ENCODE measurements around the gene PRRG2. TPM values are rescaled to one million over a fixed set of nuclear protein-coding genes. Genes with fewer than 3 reads are reported as not detected.

PRRG2 gene
- total RNA-seq, 2 experiments from 2014 or later: 1.5 TPM

DNA sequence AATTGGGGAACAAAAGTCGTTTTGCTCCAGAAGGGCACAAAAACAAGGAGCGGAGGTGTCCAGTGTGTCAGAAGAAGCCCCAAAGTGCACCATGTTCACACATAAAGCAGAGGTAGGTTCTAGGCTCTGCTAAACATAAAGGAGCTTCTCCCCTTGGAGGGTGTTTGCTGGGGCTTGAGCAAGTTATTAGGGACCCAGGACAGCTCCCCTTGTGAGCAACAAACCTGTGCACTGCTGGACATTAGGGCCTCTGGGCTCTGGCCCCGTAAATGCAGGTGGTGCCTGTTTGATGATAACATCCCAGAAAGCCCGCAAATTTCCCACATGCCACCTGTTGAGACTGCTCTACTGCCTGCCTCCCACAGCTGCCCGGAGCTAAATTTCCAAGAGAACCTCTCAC, 42.5 kb upstream of the PRRG2 start:
- intact Hi-C loops (cut with micrococcal nuclease): no loop called here
- Mint-ChIP-seq H3K4me3 (no peak overlapping the region), H3K9me3 (no peaks in the 10 kb centered on the region), H3K27me3 (no peaks in the 10 kb centered on the region), H3K4me1 (ENCODE audit: low read depth) (peaks cover 11% of the 10 kb centered on the region), H3K27ac (no peak overlapping the region), H3K36me3 (ENCODE audit: low read depth) (no peaks in the 10 kb centered on the region)
- ATAC-seq (no peak), DNase-seq (no peak)
- ChIA-PET CTCF (interaction anchor here (1.3 kb wide), 1 partner anchor 8 kb away, joined by 8 read pairs; no protein-coding TSS in a partner anchor), POLR2A (no interaction called here)
- TF ChIP-seq, protein P1, sequence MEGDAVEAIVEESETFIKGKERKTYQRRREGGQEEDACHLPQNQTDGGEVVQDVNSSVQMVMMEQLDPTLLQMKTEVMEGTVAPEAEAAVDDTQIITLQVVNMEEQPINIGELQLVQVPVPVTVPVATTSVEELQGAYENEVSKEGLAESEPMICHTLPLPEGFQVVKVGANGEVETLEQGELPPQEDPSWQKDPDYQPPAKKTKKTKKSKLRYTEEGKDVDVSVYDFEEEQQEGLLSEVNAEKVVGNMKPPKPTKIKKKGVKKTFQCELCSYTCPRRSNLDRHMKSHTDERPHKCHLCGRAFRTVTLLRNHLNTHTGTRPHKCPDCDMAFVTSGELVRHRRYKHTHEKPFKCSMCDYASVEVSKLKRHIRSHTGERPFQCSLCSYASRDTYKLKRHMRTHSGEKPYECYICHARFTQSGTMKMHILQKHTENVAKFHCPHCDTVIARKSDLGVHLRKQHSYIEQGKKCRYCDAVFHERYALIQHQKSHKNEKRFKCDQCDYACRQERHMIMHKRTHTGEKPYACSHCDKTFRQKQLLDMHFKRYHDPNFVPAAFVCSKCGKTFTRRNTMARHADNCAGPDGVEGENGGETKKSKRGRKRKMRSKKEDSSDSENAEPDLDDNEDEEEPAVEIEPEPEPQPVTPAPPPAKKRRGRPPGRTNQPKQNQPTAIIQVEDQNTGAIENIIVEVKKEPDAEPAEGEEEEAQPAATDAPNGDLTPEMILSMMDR (IDR thresholded peaks at IDR 0.05): no peak

DNA sequence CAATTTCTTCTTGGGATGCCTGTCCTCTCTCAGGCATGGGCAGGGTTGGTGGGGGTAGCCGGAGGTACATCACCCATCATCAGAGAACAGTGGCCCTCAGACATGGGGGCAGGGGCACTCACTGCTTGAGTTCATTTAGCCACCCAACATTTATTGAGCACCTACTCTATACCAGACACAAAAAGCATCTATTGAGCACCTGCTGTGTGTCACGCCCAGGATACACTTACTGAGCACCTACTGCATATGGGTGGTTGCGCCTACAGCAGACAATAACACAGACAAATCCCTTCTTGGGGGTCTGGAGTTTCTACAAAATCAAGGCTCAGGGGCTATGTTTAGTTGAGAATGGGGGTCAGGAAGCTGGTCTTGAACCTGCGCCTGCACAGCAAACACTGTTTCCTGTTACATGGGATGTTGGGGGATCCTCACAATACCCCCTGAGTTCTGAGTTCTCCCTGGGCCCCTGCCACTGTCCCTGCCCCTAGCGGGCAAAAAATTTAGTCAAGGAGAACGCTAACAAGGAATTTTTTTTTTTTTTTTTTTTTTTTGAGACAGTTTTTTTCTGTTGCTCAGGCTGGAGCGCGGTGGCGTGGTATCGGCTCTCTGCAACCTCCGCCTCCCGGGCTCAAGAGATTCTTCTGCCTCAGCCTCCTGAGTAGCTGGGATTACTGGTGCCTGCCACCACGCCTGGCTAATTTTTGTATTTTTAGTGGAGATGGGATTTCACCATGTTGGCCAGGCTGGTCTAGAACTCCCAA, 41.7 kb upstream of the PRRG2 start:
- POLR2A ChIA-PET: interaction anchor here (0.5 kb wide), 1 partner anchor 10 kb away, joined by 3 read pairs; no protein-coding TSS in a partner anchor
- intact Hi-C loops (cut with micrococcal nuclease): no loop called here
- H3K4me3 Mint-ChIP-seq: no peak overlapping the region
- no peak overlapping the region for H3K27ac Mint-ChIP-seq
- H3K9me3 Mint-ChIP-seq: no peaks in the 10 kb centered on the region
- peaks cover 10% of the 10 kb centered on the region for H3K4me1 Mint-ChIP-seq (ENCODE audit: low read depth)
- CTCF ChIA-PET: interaction anchor here (1.3 to 1.6 kb wide), 2 partner anchors 8 to 31 kb away, joined by 6 to 8 read pairs; no protein-coding TSS in a partner anchor
- DNase-seq: no peak
- no peak for ATAC-seq
- no peaks in the 10 kb centered on the region for H3K36me3 Mint-ChIP-seq (ENCODE audit: low read depth)
- TF ChIP-seq, protein P1 (IDR thresholded peaks at IDR 0.05): no peak
- H3K27me3 Mint-ChIP-seq: no peaks in the 10 kb centered on the region

- Mint-ChIP-seq H3K27me3 (no peaks in the 10 kb centered on the region), H3K9me3 (no peaks in the 10 kb centered on the region), H3K27ac (no peak overlapping the region), H3K36me3 (ENCODE audit: low read depth) (no peaks in the 10 kb centered on the region), H3K4me3 (no peak overlapping the region), H3K4me1 (ENCODE audit: low read depth) (peaks cover 3% of the 10 kb centered on the region)
- ChIA-PET CTCF (interaction anchor here (1.6 kb wide), 1 partner anchor 28 kb away, joined by 3 read pairs; no protein-coding TSS in a partner anchor), POLR2A (no interaction called here)
- TF ChIP-seq, protein P1 (IDR thresholded peaks at IDR 0.05): no peak
- DNase-seq: no peak
- intact Hi-C loops (cut with micrococcal nuclease): no loop called here
- ATAC-seq: no peak
Measured at GRCh38 chr19:49541914-49542313, 39.2 kb upstream of the PRRG2 start.

DNA sequence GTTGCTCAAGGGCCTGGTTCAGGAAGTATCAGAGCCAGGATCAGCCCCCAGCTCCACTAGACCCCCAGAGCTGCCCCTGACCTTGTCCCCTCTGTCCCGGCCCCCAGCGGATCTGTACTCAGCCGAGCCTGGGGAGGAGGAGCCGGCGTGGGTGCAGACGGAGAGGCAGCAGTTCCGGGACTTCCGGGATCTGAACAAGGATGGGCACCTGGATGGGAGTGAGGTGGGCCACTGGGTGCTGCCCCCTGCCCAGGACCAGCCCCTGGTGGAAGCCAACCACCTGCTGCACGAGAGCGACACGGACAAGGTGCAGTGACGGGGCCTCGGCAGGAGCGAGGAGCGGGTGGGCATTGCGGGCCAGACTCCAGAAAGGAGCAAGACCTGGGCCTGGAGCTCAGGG, 38.7 kb upstream of the PRRG2 start:
- peaks cover 8% of the 10 kb centered on the region for H3K4me1 Mint-ChIP-seq (ENCODE audit: low read depth)
- H3K4me3 Mint-ChIP-seq: no peak overlapping the region
- no peak overlapping the region for H3K27ac Mint-ChIP-seq
- TF ChIP-seq, protein P1 (IDR thresholded peaks at IDR 0.05): no peak
- ChIA-PET POLR2A (no interaction called here), CTCF (interaction anchor here (1.1 to 1.6 kb wide), 2 partner anchors 14 to 27 kb away, joined by 3 read pairs; no protein-coding TSS in a partner anchor)
- H3K36me3 Mint-ChIP-seq (ENCODE audit: low read depth): no peaks in the 10 kb centered on the region
- ATAC-seq (no peak), DNase-seq (no peak)
- intact Hi-C loops (cut with micrococcal nuclease): no loop called here
- H3K27me3 Mint-ChIP-seq: no peaks in the 10 kb centered on the region
- H3K9me3 Mint-ChIP-seq: no peaks in the 10 kb centered on the region

- Mint-ChIP-seq H3K4me1 (ENCODE audit: low read depth) (peaks cover 8% of the 10 kb centered on the region), H3K36me3 (ENCODE audit: low read depth) (no peaks in the 10 kb centered on the region), H3K27ac (no peak overlapping the region), H3K9me3 (no peaks in the 10 kb centered on the region), H3K4me3 (no peak overlapping the region), H3K27me3 (no peaks in the 10 kb centered on the region)
- DNase-seq (no peak), ATAC-seq (no peak)
- ChIA-PET POLR2A (no interaction called here), CTCF (interaction anchor here (1.0 to 1.1 kb wide), 2 partner anchors 14 to 27 kb away, joined by 3 read pairs; no protein-coding TSS in a partner anchor)
- TF ChIP-seq, protein P1 (IDR thresholded peaks at IDR 0.05): no peak
- intact Hi-C loops (cut with micrococcal nuclease): no loop called here
Measured at GRCh38 chr19:49543032-49543431, 38.1 kb upstream of the PRRG2 start.

All from activated CD8-positive, alpha-beta T cell treated with anti-CD3 and anti-CD28 coated beads for 36 hours (primary cell).